Activated T-helper 1 cell treated with anti-CD3 and anti-CD28 coated beads, Interleukin-12 subunit alpha, Interleukin-12 subunit beta, Interleukin-2, Interleukin-4 antibody, amounts not matched to agents 30 ng/mL and 10 ng/mL and 1 ng/mL, durations not matched to agents 14 hours and 24 hours and 36 hours (primary cell): ENCODE measurements around the gene CFD. TPM values are rescaled to one million over a fixed set of nuclear protein-coding genes. Genes with fewer than 3 reads are reported as not detected.
"Not testable (repeated sequence)": the region's sequence is repeated elsewhere in the genome, so short reads cannot be mapped to it uniquely, and the experiment has no call there.

Experiments used
- DNase-seq: peaks from one replicate; pipeline ENCODE4 v3.0.0; 2021; ENCODE audit warnings: low spot score
- H3K27ac Mint-ChIP-seq: one replicate; pipeline ENCODE4 v1.8.0; 2021; ENCODE audit warnings: mild to moderate bottlenecking, mixed read lengths
- H3K27me3 Mint-ChIP-seq: one replicate; pipeline ENCODE4 v1.8.0; 2022; ENCODE audit warnings: mild to moderate bottlenecking, moderate library complexity, mixed read lengths; ENCODE audit not compliant: insufficient read depth
- H3K36me3 Mint-ChIP-seq: one replicate; pipeline ENCODE4 v1.8.0; 2021; ENCODE audit warnings: low read depth, mixed read lengths
- H3K4me1 Mint-ChIP-seq: one replicate; pipeline ENCODE4 v1.8.0; 2021; ENCODE audit warnings: low read depth, mixed read lengths
- H3K4me3 Mint-ChIP-seq: one replicate; pipeline ENCODE4 v1.8.0; 2021; ENCODE audit warnings: mild to moderate bottlenecking, moderate library complexity, mixed read lengths
- H3K9me3 Mint-ChIP-seq: one replicate; pipeline ENCODE4 v1.8.0; 2021; ENCODE audit warnings: mixed read lengths
- intact Hi-C: fragments of 100-400 bp; cut with micrococcal nuclease; formaldehyde crosslinking; loops from one replicate; pipeline ENCODE4 v1.15.1; 2024
- total RNA-seq: library from RNA; stranded (reverse); gene quantifications from 2 replicates; pipeline ENCODE4 v1.2.3, GENCODE V29; 2022

Gene CFD
- total RNA-seq, 1 donor from 2014 or later = 0.91 TPM

GRCh38 chr19:887072-887471, 27.6 kb downstream of the CFD start:
- intact Hi-C loops = no loop called here
- Mint-ChIP-seq H3K36me3 (peaks cover 7% of the 10 kb centered on the region), H3K4me1 (no peaks in the 10 kb centered on the region), H3K27me3 (no peaks in the 10 kb centered on the region), H3K27ac (no peak overlapping the region), H3K4me3 (no peak overlapping the region), H3K9me3 (no peaks in the 10 kb centered on the region)
- no peak for DNase-seq

- Mint-ChIP-seq H3K27me3 (no peaks in the 10 kb centered on the region), H3K36me3 (peaks cover 6% of the 10 kb centered on the region), H3K9me3 (no peaks in the 10 kb centered on the region), H3K4me3 (no peak overlapping the region), H3K4me1 (no peaks in the 10 kb centered on the region), H3K27ac (no peak overlapping the region)
- DNase-seq = no peak
- intact Hi-C loops = no loop called here
Observed at GRCh38 chr19:887599-887998, 28.1 kb downstream of the CFD start.

GRCh38 chr19:888581-889385, 29.3 kb downstream of the CFD start:
- H3K4me1 Mint-ChIP-seq = peaks cover 8% of the 10 kb centered on the region
- intact Hi-C loops = no loop called here
- DNase-seq = no peak
- H3K9me3 Mint-ChIP-seq = no peaks in the 10 kb centered on the region
- H3K4me3 Mint-ChIP-seq = no peak overlapping the region
- H3K27ac Mint-ChIP-seq = no peak overlapping the region
- H3K27me3 Mint-ChIP-seq = no peaks in the 10 kb centered on the region
- peaks cover 6% of the 10 kb centered on the region for H3K36me3 Mint-ChIP-seq

- Mint-ChIP-seq H3K9me3 (no peaks in the 10 kb centered on the region), H3K27me3 (no peaks in the 10 kb centered on the region), H3K27ac (no peak overlapping the region), H3K36me3 (peaks cover 6% of the 10 kb centered on the region), H3K4me3 (no peak overlapping the region), H3K4me1 (peaks cover 8% of the 10 kb centered on the region)
- intact Hi-C loops = no loop called here
- no peak for DNase-seq
Observed at GRCh38 chr19:889662-890295, 30.3 kb downstream of the CFD start.

GRCh38 chr19:890831-891230, 31.4 kb downstream of the CFD start:
- DNase-seq = no peak
- Mint-ChIP-seq H3K4me3 (peak overlapping the region; percentile 81), H3K36me3 (peaks cover 6% of the 10 kb centered on the region), H3K27me3 (no peaks in the 10 kb centered on the region), H3K4me1 (peaks cover 8% of the 10 kb centered on the region), H3K27ac (no peak overlapping the region), H3K9me3 (no peaks in the 10 kb centered on the region)
- intact Hi-C loops = no loop called here

- H3K27ac Mint-ChIP-seq, DNase-seq, H3K4me1 Mint-ChIP-seq, H3K27me3 Mint-ChIP-seq, H3K9me3 Mint-ChIP-seq, intact Hi-C loops: not testable (repeated sequence)
- peak overlapping the region; percentile 87 for H3K4me3 Mint-ChIP-seq
- H3K36me3 Mint-ChIP-seq = peaks cover 12% of the 10 kb centered on the region
Observed at GRCh38 chr19:891421-892200, 32.1 kb downstream of the CFD start.

- DNase-seq = no peak
- H3K27ac Mint-ChIP-seq = peak overlapping the region; percentile 82
- no peaks in the 10 kb centered on the region for H3K9me3 Mint-ChIP-seq
- intact Hi-C loops = no loop called here
- peak overlapping the region; percentile 87 for H3K4me3 Mint-ChIP-seq
- peaks cover 8% of the 10 kb centered on the region for H3K4me1 Mint-ChIP-seq
- peaks cover 12% of the 10 kb centered on the region for H3K36me3 Mint-ChIP-seq
- H3K27me3 Mint-ChIP-seq = no peaks in the 10 kb centered on the region
Observed at GRCh38 chr19:892243-892893, 32.9 kb downstream of the CFD start.

GRCh38 chr19:892894-893689, 33.6 kb downstream of the CFD start, which contains the start of the genes MED16 and RNU6-9:
Gene MED16 (minus strand): TSS chr19:893187. CDS start chr19:891131, 2,056 bp downstream.
Gene RNU6-9 (plus strand): TSS chr19:893484.
- H3K36me3 Mint-ChIP-seq = peaks cover 12% of the 10 kb centered on the region
- peak within 1 kb of the TSS; percentile 99 for H3K27ac Mint-ChIP-seq
- H3K4me3 Mint-ChIP-seq = peak within 1 kb of the TSS; percentile 94
- no peaks in the 10 kb centered on the region for H3K9me3 Mint-ChIP-seq
- DNase-seq = peak; percentile 88
- intact Hi-C loops = loop anchor here (1.0 kb wide), 5 partner anchors 16 to 128 kb away; partner anchors contain the start of genes RNU6-2 and TMEM259
- H3K27me3 Mint-ChIP-seq = no peaks in the 10 kb centered on the region
- H3K4me1 Mint-ChIP-seq = peaks cover 8% of the 10 kb centered on the region

- Mint-ChIP-seq H3K36me3 (peaks cover 7% of the 10 kb centered on the region), H3K9me3 (no peaks in the 10 kb centered on the region), H3K4me1 (peaks cover 8% of the 10 kb centered on the region), H3K27ac (no peak overlapping the region), H3K27me3 (no peaks in the 10 kb centered on the region), H3K4me3 (no peak overlapping the region)
- DNase-seq = no peak
- intact Hi-C loops = no loop called here
Observed at GRCh38 chr19:896434-896833, 37.0 kb downstream of the CFD start.

GRCh38 chr19:896999-897398, 37.5 kb downstream of the CFD start:
- no peak for DNase-seq
- Mint-ChIP-seq H3K4me1 (peaks cover 8% of the 10 kb centered on the region), H3K36me3 (peaks cover 7% of the 10 kb centered on the region), H3K4me3 (no peak overlapping the region), H3K27me3 (no peaks in the 10 kb centered on the region), H3K27ac (no peak overlapping the region), H3K9me3 (no peaks in the 10 kb centered on the region)
- intact Hi-C loops = no loop called here

- no peak overlapping the region for H3K27ac Mint-ChIP-seq
- DNase-seq = no peak
- H3K4me1 Mint-ChIP-seq = peaks cover 8% of the 10 kb centered on the region
- intact Hi-C loops = no loop called here
- no peaks in the 10 kb centered on the region for H3K9me3 Mint-ChIP-seq
- H3K27me3 Mint-ChIP-seq = no peaks in the 10 kb centered on the region
- H3K4me3 Mint-ChIP-seq = no peak overlapping the region
- peaks cover 7% of the 10 kb centered on the region for H3K36me3 Mint-ChIP-seq
Observed at GRCh38 chr19:897442-898039, 38.1 kb downstream of the CFD start.
